HG02840 (cell line): Measurements from ENCODE around the gene THUMPD3.

Experiments used
- ATAC-seq: cut with Tn5 transposase; IDR thresholded peaks from one replicate; pipeline ENCODE4 v1.9.1; 2021; ENCODE audit warnings: mild to moderate bottlenecking, moderate library complexity, moderate number of reproducible peaks; ENCODE audit not compliant: unreplicated experiment, low FRiP score

Gene THUMPD3

DNA sequence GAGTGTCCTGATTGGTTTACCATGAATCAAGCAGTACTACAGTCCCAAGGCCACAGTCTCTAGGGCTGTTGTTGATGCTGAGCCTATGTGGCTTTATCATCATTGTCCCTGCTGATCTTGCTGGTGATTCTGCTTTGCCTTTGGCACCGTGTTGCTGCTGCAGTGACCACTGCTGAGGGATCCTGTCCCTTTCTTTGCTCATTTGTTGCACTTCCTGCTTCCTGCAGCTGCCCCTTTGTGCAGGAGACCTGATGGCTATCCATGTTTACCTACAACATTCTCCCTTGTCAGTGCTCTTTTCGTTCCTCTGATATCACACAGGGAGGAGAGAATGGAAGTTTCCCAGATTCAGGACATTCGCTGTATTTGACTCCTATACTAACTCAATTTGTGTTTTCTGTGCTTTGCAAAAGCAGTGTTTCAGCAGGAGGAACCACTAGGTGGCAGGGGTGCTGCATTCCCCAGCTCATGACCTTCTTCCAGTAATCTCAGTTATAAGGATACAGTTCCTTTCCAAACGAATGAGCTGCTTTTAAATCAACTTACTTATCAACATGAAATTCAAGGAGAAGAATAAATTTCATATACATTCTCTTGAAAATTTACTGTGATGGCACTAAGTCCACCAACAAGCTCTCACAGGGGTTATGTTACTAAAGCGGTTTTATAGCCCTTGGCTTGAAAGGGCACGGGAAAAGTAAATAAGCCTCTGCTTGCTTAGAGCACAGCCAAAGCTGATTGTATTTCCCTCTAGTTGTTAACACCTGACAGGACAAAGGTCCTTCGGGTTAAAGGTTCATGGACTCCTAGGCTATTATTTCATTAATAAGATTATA, 9.7 kb upstream of the THUMPD3 start:
- ATAC-seq = no peak

GRCh38 chr3:9361691-9362388, 1.0 kb upstream of the THUMPD3 start:
- no peak for ATAC-seq

DNA sequence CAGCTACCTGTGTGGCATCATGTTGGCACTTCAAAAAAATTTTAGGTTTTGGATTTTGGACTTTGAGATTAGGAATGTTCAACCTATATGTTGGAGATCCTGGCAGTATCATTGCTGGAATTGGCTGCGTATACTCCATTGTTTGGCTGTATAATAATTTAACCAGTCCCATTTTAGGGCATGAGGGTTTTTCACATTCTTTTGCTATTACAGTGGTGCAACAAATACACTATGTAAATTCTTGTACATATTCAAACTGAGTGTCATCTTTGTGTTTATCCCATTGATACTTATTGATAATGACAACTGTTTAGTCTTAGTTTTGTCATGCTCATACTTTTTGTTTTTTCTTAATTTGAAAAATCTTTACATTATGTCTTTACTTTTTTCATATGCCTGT, 6.7 kb downstream of the THUMPD3 start:
- ATAC-seq = no peak

DNA sequence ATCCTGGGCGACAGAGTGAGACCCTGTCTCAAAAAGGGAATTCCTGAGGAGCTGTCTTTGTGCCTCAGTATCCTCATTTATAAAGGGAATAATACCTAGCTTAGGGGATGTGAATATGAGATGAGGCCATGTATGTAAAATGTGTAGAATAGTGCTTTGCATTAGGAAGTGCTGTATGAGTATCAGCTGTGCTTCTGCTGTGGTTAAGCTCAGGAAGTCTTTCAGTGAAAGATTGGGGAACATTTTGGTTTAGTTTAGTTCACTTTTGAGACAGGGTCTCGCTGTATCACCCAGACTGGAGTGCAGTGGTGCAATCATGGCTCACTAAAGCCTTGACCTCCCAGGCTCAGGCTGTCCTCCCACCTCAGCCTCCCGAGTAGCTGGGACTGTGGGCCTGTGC, 10.6 kb downstream of the THUMPD3 start:
- no peak for ATAC-seq

DNA sequence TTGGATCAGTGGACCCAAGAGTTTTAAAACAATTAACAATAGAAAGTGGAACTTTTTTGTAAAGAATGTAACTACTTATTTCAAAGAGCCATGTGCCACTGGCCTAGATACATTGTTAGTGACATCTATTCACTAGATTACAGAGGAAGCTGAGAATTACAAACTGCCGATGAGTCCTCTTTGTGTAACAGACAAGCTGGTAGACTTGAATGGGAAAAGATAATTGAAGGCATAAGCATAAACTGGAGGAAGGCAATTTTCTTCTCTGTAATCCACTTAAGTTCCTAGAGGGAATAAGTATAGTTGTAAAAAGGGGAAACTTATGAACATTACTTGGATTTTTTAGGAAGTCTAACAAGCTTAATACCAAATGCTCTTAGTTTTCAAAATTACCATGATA, 15.1 kb downstream of the THUMPD3 start:
- ATAC-seq = no peak

DNA sequence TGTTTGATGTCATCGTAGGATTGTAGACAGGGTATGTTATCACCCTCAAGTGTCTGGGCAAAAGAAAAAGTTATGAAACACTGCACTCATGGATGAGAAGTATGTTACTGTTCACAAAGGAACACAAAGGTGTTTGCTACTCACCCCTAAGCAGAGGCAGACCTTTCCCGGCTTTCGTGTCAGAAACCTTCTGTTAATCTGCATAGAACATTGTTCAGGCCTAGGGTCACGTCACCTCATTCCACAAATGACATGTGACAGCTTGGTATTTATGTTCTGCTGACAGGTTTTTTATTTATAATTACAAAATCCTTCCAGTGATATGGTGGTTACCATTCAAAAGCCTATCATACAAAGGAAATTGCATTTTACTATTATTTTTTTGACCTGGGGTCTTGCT, 16.5 kb downstream of the THUMPD3 start:
- no peak for ATAC-seq

DNA sequence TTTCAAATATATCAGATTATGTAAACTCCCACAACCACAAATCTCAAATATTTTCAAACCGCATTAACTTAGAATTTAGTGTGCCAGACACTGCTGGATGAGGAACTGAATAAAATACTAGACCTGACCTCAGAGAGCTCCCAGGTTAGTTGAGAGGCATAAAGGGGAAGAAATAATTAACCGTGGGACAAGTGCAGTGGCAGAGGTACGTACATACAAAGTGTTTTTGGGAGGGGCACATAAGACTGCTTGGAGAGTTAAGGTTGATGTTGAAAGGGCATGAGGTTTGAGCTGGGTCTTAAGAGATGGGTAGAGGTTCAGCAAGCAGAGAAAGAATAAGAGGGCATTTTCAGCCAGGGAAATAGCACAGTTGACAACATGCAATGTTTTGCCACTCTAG, 17.2 kb downstream of the THUMPD3 start:
- no peak for ATAC-seq

DNA sequence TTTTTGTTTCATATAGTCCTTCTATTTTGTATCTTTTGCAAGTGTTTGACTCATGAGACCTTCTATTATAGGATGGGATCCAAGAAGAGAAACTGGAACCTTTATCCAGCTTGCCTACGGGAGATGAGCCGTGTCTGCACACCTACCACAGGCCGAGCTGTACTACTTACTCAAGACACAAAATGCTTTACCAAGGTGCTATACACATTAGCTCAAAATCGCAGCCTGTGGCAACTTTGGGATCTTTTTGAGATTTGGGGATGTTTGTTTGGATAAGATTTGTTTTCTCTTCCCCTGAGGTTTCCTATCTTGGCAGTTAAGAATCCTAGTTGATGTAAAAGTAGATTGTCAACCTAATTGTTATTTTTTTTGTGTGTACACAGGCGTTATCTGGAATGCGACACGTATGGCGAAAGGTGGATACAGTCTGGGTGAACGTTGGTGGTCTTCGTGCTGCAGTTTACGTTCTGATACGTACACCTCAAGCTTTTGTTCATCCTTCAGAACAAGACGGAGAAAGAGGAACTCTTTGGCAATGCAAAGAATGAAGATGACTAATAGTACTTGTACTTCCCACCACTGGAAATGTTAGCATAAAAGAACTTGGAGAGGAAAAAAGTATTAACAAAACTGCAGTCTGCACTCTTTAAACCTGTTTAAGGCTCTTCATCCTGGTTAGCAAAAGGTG, 21.4 kb downstream of the THUMPD3 start:
- no peak for ATAC-seq

DNA sequence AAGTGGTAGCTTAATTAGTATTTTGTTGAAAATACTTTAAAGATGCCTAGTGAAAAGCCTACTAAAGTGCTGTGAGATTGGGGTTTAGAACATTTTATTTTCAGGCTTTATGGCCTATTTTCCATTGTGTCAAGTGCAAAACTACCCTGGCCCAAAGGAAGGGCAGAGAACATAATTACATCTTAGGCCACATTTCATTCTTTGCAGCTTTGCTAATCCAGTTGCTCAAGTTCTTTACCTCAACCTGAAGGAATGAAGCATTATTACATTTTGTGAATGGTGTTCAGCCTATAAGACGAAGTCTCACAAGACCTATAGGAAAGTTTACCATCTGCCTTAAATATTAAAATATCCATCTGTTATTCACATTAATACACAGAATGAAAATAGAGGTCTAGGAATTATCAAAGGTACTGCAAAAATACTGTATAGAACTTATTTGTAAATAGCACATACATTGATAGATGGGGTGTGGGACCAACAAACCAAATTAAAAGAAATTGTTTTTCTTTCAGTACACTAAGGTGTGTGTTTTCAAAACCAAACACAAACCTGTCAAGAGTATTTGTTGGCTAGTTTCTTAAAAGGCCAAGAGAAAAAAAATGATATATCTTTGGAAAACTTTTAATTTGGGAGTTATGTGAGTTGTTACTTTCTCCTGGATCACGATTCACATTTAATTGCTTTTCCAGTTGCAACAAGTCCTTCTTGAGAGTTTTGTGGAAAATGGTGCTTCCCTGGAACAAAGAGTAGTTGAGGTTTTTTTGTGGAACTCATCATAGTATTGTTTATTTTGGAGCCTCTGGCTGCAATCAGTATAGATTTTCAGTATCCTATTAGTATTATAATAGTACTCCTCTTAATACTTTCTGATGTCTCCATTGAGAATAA, 22.6 kb downstream of the THUMPD3 start:
- no peak for ATAC-seq

- no peak for ATAC-seq
Observed at GRCh38 chr3:9386078-9386459, 23.2 kb downstream of the THUMPD3 start.

DNA sequence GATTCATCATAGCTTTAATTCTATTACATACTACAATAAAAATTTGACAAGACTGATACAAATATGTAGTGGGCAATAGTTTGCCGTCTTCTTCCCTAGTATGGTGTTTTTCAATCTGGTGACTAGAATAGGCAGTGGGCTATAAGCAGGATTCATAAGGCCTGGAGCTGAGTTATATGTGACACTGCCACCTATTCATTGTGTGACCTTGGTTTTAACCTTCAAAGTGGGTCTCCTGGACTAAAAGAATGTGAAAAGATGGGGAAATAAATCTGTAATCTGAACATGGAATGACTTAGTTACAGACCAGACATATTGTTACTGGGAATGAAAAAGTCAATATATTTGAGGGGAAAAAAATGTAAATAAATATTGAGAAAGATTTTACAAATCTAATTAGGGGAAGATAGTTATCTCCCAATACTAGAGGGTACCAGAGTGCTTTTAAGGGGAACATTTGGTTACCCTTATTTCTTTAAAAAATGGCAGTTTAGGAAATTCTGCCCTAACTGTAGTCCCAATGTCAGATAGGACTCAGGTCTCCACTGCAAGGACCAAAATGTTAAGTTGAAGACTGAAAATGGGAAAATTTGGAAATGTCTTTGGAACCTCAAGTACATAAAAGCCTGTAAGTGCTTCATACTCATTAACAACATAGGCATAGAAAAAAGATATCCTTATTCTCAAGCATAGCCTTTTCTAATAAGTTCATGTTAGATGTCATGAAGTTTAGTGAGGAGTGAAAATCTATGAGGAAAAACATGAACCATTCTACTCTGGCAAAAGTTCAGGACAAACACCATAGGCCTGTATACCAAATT, 23.9 kb downstream of the THUMPD3 start:
- no peak for ATAC-seq

- no peak for ATAC-seq
Observed at GRCh38 chr3:9387322-9387655, 24.4 kb downstream of the THUMPD3 start.

GRCh38 chr3:9388142-9388541, 25.3 kb downstream of the THUMPD3 start:
- no peak for ATAC-seq

GRCh38 chr3:9388562-9389272, 25.9 kb downstream of the THUMPD3 start:
- no peak for ATAC-seq

- no peak for ATAC-seq
Observed at GRCh38 chr3:9390265-9390888, 27.5 kb downstream of the THUMPD3 start.

- ATAC-seq = no peak
Observed at GRCh38 chr3:9392041-9392440, 29.2 kb downstream of the THUMPD3 start.

- ATAC-seq = no peak
Observed at GRCh38 chr3:9395570-9396300, 32.9 kb downstream of the THUMPD3 start.

DNA sequence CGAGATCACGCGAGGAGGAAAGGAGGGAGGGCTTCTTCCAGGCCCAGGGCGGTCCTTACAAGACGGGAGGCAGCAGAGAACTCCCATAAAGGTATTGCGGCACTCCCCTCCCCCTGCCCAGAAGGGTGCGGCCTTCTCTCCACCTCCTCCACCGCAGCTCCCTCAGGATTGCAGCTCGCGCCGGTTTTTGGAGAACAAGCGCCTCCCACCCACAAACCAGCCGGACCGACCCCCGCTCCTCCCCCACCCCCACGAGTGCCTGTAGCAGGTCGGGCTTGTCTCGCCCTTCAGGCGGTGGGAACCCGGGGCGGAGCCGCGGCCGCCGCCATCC, 33.4 kb downstream of the THUMPD3 start:
- peak; percentile 23 for ATAC-seq
